Measurements from ENCODE around the gene SORCS2. TPM values are rescaled to one million over a fixed set of nuclear protein-coding genes. Genes with fewer than 3 reads are reported as not detected.

The SORCS2 gene
- total RNA-seq, 1 donor from 2014 or later: 7.2 TPM

DNA sequence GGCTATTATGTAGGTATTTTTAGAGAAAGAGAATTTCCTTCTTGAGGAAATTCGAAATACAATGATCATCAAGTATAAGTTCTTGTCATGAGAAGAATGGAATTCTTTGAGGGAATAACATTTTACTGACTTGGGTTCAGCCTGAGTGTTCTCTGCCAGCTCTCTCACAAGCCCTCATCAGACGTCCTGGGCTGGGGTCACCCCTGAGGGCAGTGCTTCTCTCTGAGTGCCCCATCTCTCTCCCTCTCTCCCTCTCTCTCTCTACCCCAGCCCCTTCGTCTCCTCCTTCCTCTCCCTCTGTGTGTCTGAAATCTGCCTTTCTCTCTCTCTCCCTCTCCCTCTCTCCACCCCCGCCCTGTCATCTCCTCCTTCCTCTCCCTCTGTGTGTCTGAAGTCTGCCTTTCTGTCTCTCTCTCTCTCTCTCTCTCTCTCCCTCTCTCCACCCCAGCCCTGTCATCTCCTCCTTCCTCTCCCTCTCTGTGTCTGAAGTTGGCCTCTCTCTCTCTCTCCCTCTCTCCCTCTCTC, 484.1 kb downstream of the SORCS2 start:
- ATAC-seq (no peak), DNase-seq (no peak)
- intact Hi-C loops (cut with DNase I): no loop called here
- TF ChIP-seq CTCF (IDR thresholded peaks at IDR 0.05): no peak
- H3K9me3 ChIP-seq: no peaks in the 10 kb centered on the region
- H3K4me3 ChIP-seq: no peak overlapping the region
- no peak overlapping the region for H3K27ac ChIP-seq
- no peaks in the 10 kb centered on the region for H3K4me1 ChIP-seq
- H3K27me3 ChIP-seq: peaks cover 5% of the 10 kb centered on the region
- no peaks in the 10 kb centered on the region for H3K36me3 ChIP-seq

DNA sequence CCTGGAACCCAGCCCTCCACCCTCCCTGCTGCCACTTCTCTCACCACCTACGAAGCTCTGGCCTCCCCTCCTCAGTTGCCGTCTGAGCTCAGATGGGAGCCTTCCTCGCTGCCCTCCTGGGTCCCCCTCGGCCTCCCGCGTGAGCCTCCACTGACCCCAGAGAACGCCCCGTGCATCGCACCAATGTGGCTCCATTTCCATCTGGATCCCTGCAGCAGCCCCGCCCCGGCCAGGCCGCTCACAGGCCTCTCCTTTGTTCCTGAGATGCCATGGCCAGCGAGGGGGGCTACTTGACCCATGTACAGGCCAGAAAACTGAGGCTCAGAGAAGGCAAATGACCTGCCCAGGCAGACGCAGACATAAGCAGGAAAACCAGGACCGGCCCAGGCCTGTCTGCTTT, 484.7 kb downstream of the SORCS2 start:
- H3K27ac ChIP-seq: no peak overlapping the region
- no peaks in the 10 kb centered on the region for H3K36me3 ChIP-seq
- no peak overlapping the region for H3K4me3 ChIP-seq
- DNase-seq: no peak
- H3K9me3 ChIP-seq: no peaks in the 10 kb centered on the region
- H3K27me3 ChIP-seq: peaks cover 5% of the 10 kb centered on the region
- no peaks in the 10 kb centered on the region for H3K4me1 ChIP-seq
- no peak for TF ChIP-seq CTCF (IDR thresholded peaks at IDR 0.05)
- no peak for ATAC-seq
- intact Hi-C loops (cut with DNase I): no loop called here

- ATAC-seq (no peak), DNase-seq (no peak)
- intact Hi-C loops (cut with DNase I): no loop called here
- peaks cover 5% of the 10 kb centered on the region for H3K27me3 ChIP-seq
- H3K9me3 ChIP-seq: no peaks in the 10 kb centered on the region
- H3K4me1 ChIP-seq: no peaks in the 10 kb centered on the region
- H3K36me3 ChIP-seq: no peaks in the 10 kb centered on the region
- no peak overlapping the region for H3K27ac ChIP-seq
- no peak overlapping the region for H3K4me3 ChIP-seq
- TF ChIP-seq CTCF (IDR thresholded peaks at IDR 0.05): no peak
These were observed 485.5 kb downstream of the SORCS2 start for GRCh38 chr4:7677799-7678301.

- no peaks in the 10 kb centered on the region for H3K9me3 ChIP-seq
- intact Hi-C loops (cut with DNase I): no loop called here
These were observed 486.0 kb downstream of the SORCS2 start for GRCh38 chr4:7678318-7678852.

GRCh38 chr4:7679406-7680040, 487.2 kb downstream of the SORCS2 start:
- DNase-seq (no peak), ATAC-seq (no peak)
- no peaks in the 10 kb centered on the region for H3K36me3 ChIP-seq
- H3K27me3 ChIP-seq: peaks cover 5% of the 10 kb centered on the region
- no peak for TF ChIP-seq CTCF (IDR thresholded peaks at IDR 0.05)
- no peak overlapping the region for H3K27ac ChIP-seq
- H3K4me3 ChIP-seq: no peak overlapping the region
- H3K9me3 ChIP-seq: no peaks in the 10 kb centered on the region
- intact Hi-C loops (cut with DNase I): no loop called here
- H3K4me1 ChIP-seq: no peaks in the 10 kb centered on the region

More at GRCh38 chr4:7678318-7678852, 486.0 kb downstream of the SORCS2 start:
- Histone ChIP-seq H3K4me1 (no peaks in the 10 kb centered on the region), H3K36me3 (no peaks in the 10 kb centered on the region), H3K27me3 (peaks cover 5% of the 10 kb centered on the region), H3K4me3 (no peak overlapping the region), H3K27ac (no peak overlapping the region)
- no peak for TF ChIP-seq CTCF (IDR thresholded peaks at IDR 0.05)
- ATAC-seq (no peak), DNase-seq (no peak)
